ENCODE measurements around the gene PIM1. TPM values are rescaled to one million over a fixed set of nuclear protein-coding genes. Genes with fewer than 3 reads are reported as not detected.

The PIM1 gene
- total RNA-seq, 1 experiment from 2014 or later = 42.1 TPM

Other genes starting within 250 kb of the PIM1 start
- gene PI16, start 215.4 kb upstream of the PIM1 start, total RNA-seq (2021; ENCODE audit: unreplicated experiment) = not detected
- 223 TPM for gene MTCH1, start 184.0 kb upstream of the PIM1 start, total RNA-seq (2021; ENCODE audit: unreplicated experiment)
- gene FGD2, start 164.5 kb upstream of the PIM1 start, total RNA-seq (2021; ENCODE audit: unreplicated experiment) = 0.10 TPM
- gene TBC1D22B, start 87.6 kb downstream of the PIM1 start, total RNA-seq (2021; ENCODE audit: unreplicated experiment) = 13.0 TPM
- 4.0 TPM for gene TMEM217, start 88.0 kb downstream of the PIM1 start, total RNA-seq (2021; ENCODE audit: unreplicated experiment)
- gene RNF8, start 183.8 kb downstream of the PIM1 start, total RNA-seq (2021; ENCODE audit: unreplicated experiment) = 21.1 TPM